GM10248 (cell line): ENCODE measurements around the gene RTN4IP1.

Source experiments
- CTCF ChIA-PET: fragments of 300-600 bp; sonication (Branson Sonifier 250); formaldehyde crosslinking; extraction: SDS; loops from one replicate; lab custom pipeline; 2021; ENCODE audit warnings: antibody characterized with exemption; lab: Yijun Ruan, JAX
- POLR2A ChIA-PET: fragments of 350-650 bp; sonication (Branson Sonifier 250); formaldehyde crosslinking; extraction: SDS; loops from one replicate; lab custom pipeline; 2020; ENCODE audit warnings: antibody characterized with exemption; lab: Yijun Ruan, JAX
- DNase-seq: peaks from one replicate; pipeline ENCODE4 v3.0.0; 2012; ENCODE audit errors: extremely low spot score
- CTCF ChIP-seq: IDR thresholded peaks from 2 replicates; pipeline ENCODE4 v1.5.1; 2012; ENCODE audit warnings: mild to moderate bottlenecking, low read depth; ENCODE audit errors: extremely low read depth, missing control alignments, control extremely low read depth

RTN4IP1 gene

GRCh38 chr6:106642476-106642875 lies 13.2 kb upstream of the RTN4IP1 start:
- ChIA-PET POLR2A (no interaction called here), CTCF (interaction anchor here (1.2 kb wide), 1 partner anchor 9 kb away, joined by 5 read pairs; no protein-coding TSS in a partner anchor)
- no peak for DNase-seq
- TF ChIP-seq CTCF: no peak

- TF ChIP-seq CTCF: no peak
- CTCF ChIA-PET: interaction anchor here (1.2 to 2.1 kb wide), 3 partner anchors 13 to 339 kb away, joined by 4 to 5 read pairs (median 4); no protein-coding TSS in a partner anchor
- POLR2A ChIA-PET: no interaction called here
- no peak for DNase-seq
These were observed 10.5 kb upstream of the RTN4IP1 start for GRCh38 chr6:106639812-106640211.

GRCh38 chr6:106637717-106638341 lies 8.5 kb upstream of the RTN4IP1 start:
- DNase-seq: peak; percentile 48
- CTCF ChIA-PET: interaction anchor here (1.0 to 3.6 kb wide), 4 partner anchors 12 to 277 kb away, joined by 3 to 14 read pairs (median 5); partner anchors contain the start of gene CRYBG1
- no peak for TF ChIP-seq CTCF
- POLR2A ChIA-PET: no interaction called here

- TF ChIP-seq CTCF: no peak
- DNase-seq: no peak
- ChIA-PET CTCF (interaction anchor here (0.8 to 3.6 kb wide), 6 partner anchors 8 to 342 kb away, joined by 3 to 14 read pairs (median 4); partner anchors contain the start of gene CRYBG1), POLR2A (no interaction called here)
These were observed 7.9 kb upstream of the RTN4IP1 start for GRCh38 chr6:106637051-106637716.

GRCh38 chr6:106634565-106634964 lies 5.3 kb upstream of the RTN4IP1 start:
- ChIA-PET CTCF (interaction anchor here (1.2 to 1.8 kb wide), 3 partner anchors 8 to 26 kb away, joined by 3 to 5 read pairs (median 3); no protein-coding TSS in a partner anchor), POLR2A (no interaction called here)
- DNase-seq: no peak
- TF ChIP-seq CTCF: no peak

- CTCF ChIA-PET: no interaction called here
- POLR2A ChIA-PET: no interaction called here
- no peak for DNase-seq
- TF ChIP-seq CTCF: no peak
These were observed 2.0 kb upstream of the RTN4IP1 start for GRCh38 chr6:106631346-106631745.
